Mesenchymal stem cell (in vitro differentiated cells and primary cell): ENCODE results near the gene SUMO2.
"Not testable (repeated sequence)": the region's sequence is repeated elsewhere in the genome, so short reads cannot be mapped to it uniquely, and the experiment has no call there.

ENCODE experiments used
- DNase-seq: peaks from one replicate; pipeline ENCODE4 v3.0.0-alpha.2; 2013
- H2AFZ ChIP-seq: one replicate; pipeline ENCODE4 v1.6.1; 2013; ENCODE audit warnings: low read depth, mild to moderate bottlenecking, control low read depth, inconsistent platforms, low read length, moderate library complexity
- H2AK5ac ChIP-seq: 2 replicates; pipeline ENCODE4 v1.6.1; 2013; ENCODE audit warnings: low read length, moderate library complexity, mild to moderate bottlenecking, inconsistent platforms; ENCODE audit not compliant: severe bottlenecking
- H2BK120ac ChIP-seq: one replicate; pipeline ENCODE4 v1.6.1; 2013; ENCODE audit warnings: low read depth, mild to moderate bottlenecking, inconsistent platforms, low read length, moderate library complexity
- H2BK12ac ChIP-seq, 2 experiments: one replicate each; pipeline ENCODE4 v1.6.1; 2013; ENCODE audit warnings: inconsistent platforms in 2 of 2, low read length in 2 of 2, mild to moderate bottlenecking in 2 of 2, moderate library complexity in 2 of 2, control low read depth in 1 of 2
- H2BK15ac ChIP-seq: one replicate; pipeline ENCODE4 v1.6.1; 2013; ENCODE audit warnings: mild to moderate bottlenecking, low read depth, inconsistent platforms; ENCODE audit not compliant: poor library complexity, severe bottlenecking
- H2BK5ac ChIP-seq: 2 replicates; pipeline ENCODE4 v1.6.1; 2013; ENCODE audit warnings: low read depth, mild to moderate bottlenecking, low read length, control low read depth, inconsistent platforms; ENCODE audit not compliant: poor library complexity, severe bottlenecking
- H3K14ac ChIP-seq, 2 experiments: one replicate each; pipeline ENCODE4 v1.6.1; 2013; ENCODE audit warnings: inconsistent platforms in 2 of 2, low read length in 2 of 2, control low read depth in 1 of 2, mild to moderate bottlenecking in 1 of 2, moderate library complexity in 1 of 2
- H3K18ac ChIP-seq, 2 experiments: one replicate each; pipeline ENCODE4 v1.6.1; 2013; ENCODE audit warnings: inconsistent platforms in 2 of 2, low read length in 2 of 2, control low read depth in 1 of 2, low read depth in 1 of 2, mild to moderate bottlenecking in 1 of 2
- H3K23ac ChIP-seq, 2 experiments: one replicate each; pipeline ENCODE4 v1.6.1; 2013; ENCODE audit warnings: inconsistent platforms in 2 of 2, low read length in 2 of 2, mild to moderate bottlenecking in 2 of 2, moderate library complexity in 2 of 2, control low read depth in 1 of 2
- H3K27ac ChIP-seq: 2 replicates; pipeline ENCODE4 v1.5.1; 2013; ENCODE audit warnings: mild to moderate bottlenecking, moderate library complexity, low read length, control low read depth, inconsistent platforms; ENCODE audit not compliant: poor library complexity, severe bottlenecking
- H3K27me3 ChIP-seq, 2 experiments: 2 replicates each; pipeline versions ENCODE4 v1.6.1 to v1.7.0; 2013; ENCODE audit warnings: low read length in 2 of 2, mild to moderate bottlenecking in 2 of 2, moderate library complexity in 2 of 2, control low read depth in 1 of 2, inconsistent platforms in 1 of 2; ENCODE audit not compliant: control insufficient read depth in 1 of 2, insufficient read depth in 1 of 2
- H3K36me3 ChIP-seq, 2 experiments: 2 replicates each; pipeline versions ENCODE4 v1.6.1 to v1.7.0; 2013; ENCODE audit warnings: low read length in 2 of 2, control low read depth in 1 of 2, inconsistent platforms in 1 of 2, low read depth in 1 of 2, mild to moderate bottlenecking in 1 of 2; ENCODE audit not compliant: insufficient read depth in 2 of 2, control insufficient read depth in 1 of 2
- H3K4ac ChIP-seq, 2 experiments: one replicate each; pipeline ENCODE4 v1.6.1; 2013; ENCODE audit warnings: inconsistent platforms in 2 of 2, low read length in 2 of 2, mild to moderate bottlenecking in 2 of 2, moderate library complexity in 2 of 2, control low read depth in 1 of 2, low read depth in 1 of 2
- H3K4me1 ChIP-seq: 2 replicates; pipeline ENCODE4 v1.6.1; 2013; ENCODE audit warnings: low read depth, low read length, control low read depth; ENCODE audit not compliant: control insufficient read depth, insufficient read depth
- H3K4me2 ChIP-seq: 2 replicates; pipeline ENCODE4 v1.6.1; 2013; ENCODE audit warnings: low read length, mild to moderate bottlenecking, inconsistent platforms; ENCODE audit not compliant: poor library complexity, severe bottlenecking
- H3K4me3 ChIP-seq, 2 experiments: 2 replicates each; pipeline versions ENCODE4 v1.5.1 to v1.7.0; 2013; ENCODE audit warnings: low read length in 2 of 2, mild to moderate bottlenecking in 2 of 2, control low read depth in 1 of 2, low read depth in 1 of 2; ENCODE audit not compliant: insufficient read depth in 1 of 2
- H3K79me1 ChIP-seq: replicated peaks from 2 replicates; pipeline ENCODE4 v1.6.1; 2013; ENCODE audit warnings: mild to moderate bottlenecking, control low read depth, low read length, inconsistent platforms; ENCODE audit not compliant: poor library complexity, severe bottlenecking
- H3K9ac ChIP-seq: 2 replicates; pipeline ENCODE4 v1.7.0; 2013; ENCODE audit warnings: mild to moderate bottlenecking, low read length, moderate library complexity
- H3K9me3 ChIP-seq: 2 replicates; pipeline ENCODE4 v1.7.0; 2013; ENCODE audit warnings: mild to moderate bottlenecking, low read length; ENCODE audit not compliant: control insufficient read depth
- H4K8ac ChIP-seq: one replicate; pipeline ENCODE4 v1.6.1; 2013; ENCODE audit warnings: inconsistent platforms, mild to moderate bottlenecking, low read length, moderate library complexity
- H4K91ac ChIP-seq: one replicate; pipeline ENCODE4 v1.6.1; 2013; ENCODE audit warnings: mild to moderate bottlenecking, low read length, inconsistent platforms
- WGBS: methylation state at CpG from one replicate; pipeline ENCODE4 v1.1.7; 2013; ENCODE audit warnings: mixed read lengths; 5-methylcytosine and 5-hydroxymethylcytosine counted together

The SUMO2 gene

GRCh38 chr17:75158480-75158879 lies 24.3 kb downstream of the SUMO2 start:
- H2AFZ ChIP-seq, H3K9ac ChIP-seq, H2AK5ac ChIP-seq, H3K4ac ChIP-seq, H4K8ac ChIP-seq, H3K23ac ChIP-seq, H2BK5ac ChIP-seq, H3K14ac ChIP-seq, H3K79me1 ChIP-seq, H3K9me3 ChIP-seq, H3K4me3 ChIP-seq, H3K4me1 ChIP-seq, H3K27ac ChIP-seq, H3K4me2 ChIP-seq, H2BK12ac ChIP-seq, H4K91ac ChIP-seq, H3K27me3 ChIP-seq, H2BK120ac ChIP-seq, H3K18ac ChIP-seq, H2BK15ac ChIP-seq: not testable (repeated sequence)
- peak; percentile 8 for DNase-seq
- H3K36me3 ChIP-seq, result peaks cover 14 to 37% of the 10 kb centered on the region in 2 experiments
- WGBS, result 90% methylated on average over 8 of the region's 8 CpGs

GRCh38 chr17:75155191-75155601 lies 27.6 kb downstream of the SUMO2 start:
- peak overlapping the region in 1 of 2 experiments; percentile 93 for H3K4me3 ChIP-seq
- H4K8ac ChIP-seq, result no peak overlapping the region
- 70% methylated on average over 1 of the region's 3 CpGs for WGBS
- peak; percentile 14 for DNase-seq
- H2BK5ac ChIP-seq, result no peak overlapping the region
- H2BK120ac ChIP-seq, result no peak overlapping the region
- peaks cover 2% of the 10 kb centered on the region for H3K4me1 ChIP-seq
- peaks cover 2% of the 10 kb centered on the region for H3K79me1 ChIP-seq
- no peak overlapping the region for H3K9ac ChIP-seq
- H2AK5ac ChIP-seq, result no peak overlapping the region
- no peak overlapping the region for H3K14ac ChIP-seq
- no peak overlapping the region for H2BK12ac ChIP-seq
- no peaks in the 10 kb centered on the region for H3K9me3 ChIP-seq
- H3K27ac ChIP-seq, result peak overlapping the region; percentile 17
- no peak overlapping the region for H3K4ac ChIP-seq
- H3K36me3 ChIP-seq, result peaks cover 4 to 21% of the 10 kb centered on the region in 2 experiments
- H3K18ac ChIP-seq, result no peak overlapping the region
- no peaks in the 10 kb centered on the region for H3K27me3 ChIP-seq
- no peak overlapping the region for H4K91ac ChIP-seq
- no peak overlapping the region for H2AFZ ChIP-seq
- no peak overlapping the region for H3K23ac ChIP-seq
- no peak overlapping the region for H2BK15ac ChIP-seq
- no peak overlapping the region for H3K4me2 ChIP-seq

- H3K36me3 ChIP-seq, result peaks cover 4 to 13% of the 10 kb centered on the region in 2 experiments
- H2BK15ac ChIP-seq, result no peak within 1 kb of the TSS
- no peaks in the 10 kb centered on the region for H3K27me3 ChIP-seq
- peak within 1 kb of the TSS; percentile 64 for H3K4me2 ChIP-seq
- peak within 1 kb of the TSS in 1 of 2 experiments; percentile 59 for H3K23ac ChIP-seq
- H2AFZ ChIP-seq, result peak within 1 kb of the TSS; percentile 75
- H2BK12ac ChIP-seq, result no peak within 1 kb of the TSS
- peak within 1 kb of the TSS; percentile 71 for H2BK5ac ChIP-seq
- H2BK120ac ChIP-seq, result peak within 1 kb of the TSS; percentile 6
- H3K9me3 ChIP-seq, result no peaks in the 10 kb centered on the region
- H3K27ac ChIP-seq, result peak within 1 kb of the TSS; percentile 56
- H4K91ac ChIP-seq, result peak within 1 kb of the TSS; percentile 34
- H2AK5ac ChIP-seq, result no peak within 1 kb of the TSS
- H3K18ac ChIP-seq, result peak within 1 kb of the TSS; percentile 73 to 94
- peak within 1 kb of the TSS; percentile 89 for H3K9ac ChIP-seq
- peak within 1 kb of the TSS in 1 of 2 experiments; percentile 46 for H3K14ac ChIP-seq
- 3% methylated on average over 58 of the region's 67 CpGs for WGBS
- H4K8ac ChIP-seq, result peak within 1 kb of the TSS; percentile 55
- H3K4ac ChIP-seq, result peak within 1 kb of the TSS; percentile 54 to 75
- peak within 1 kb of the TSS; percentile 85 to 93 for H3K4me3 ChIP-seq
- DNase-seq, result peak; percentile 99
- peaks cover 1% of the 10 kb centered on the region for H3K79me1 ChIP-seq
- peaks cover 2% of the 10 kb centered on the region for H3K4me1 ChIP-seq
Observed at GRCh38 chr17:75154195-75155106, 28.3 kb downstream of the SUMO2 start, which contains the start of gene JPT1. Gene JPT1 (minus strand): TSS chr17:75154512. CDS start chr17:75154397, 115 bp downstream.

DNA sequence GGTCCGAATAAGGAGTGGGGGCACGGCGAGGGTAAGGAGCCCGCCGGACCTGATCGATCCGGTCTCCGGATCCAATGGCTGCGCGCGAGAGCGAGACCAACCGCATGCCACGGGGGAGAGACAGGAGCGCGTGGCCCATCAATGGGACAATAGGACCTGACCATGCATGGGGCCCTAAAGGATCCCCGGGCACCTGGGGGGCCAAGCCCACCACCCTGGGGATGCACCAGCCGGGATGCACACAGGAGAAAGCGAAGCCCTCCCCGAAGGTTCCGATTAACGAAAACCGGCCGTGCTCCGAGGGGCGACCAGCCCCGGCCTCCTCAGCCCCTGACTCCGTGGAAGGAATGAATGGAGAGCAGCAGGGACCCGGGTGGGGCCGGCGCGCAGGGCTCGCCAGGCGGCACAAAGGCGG lies 29.0 kb downstream of the SUMO2 start:
- WGBS, result under 1% methylated on average over 32 of the region's 35 CpGs
- no peak overlapping the region for H2AK5ac ChIP-seq

More for the DNA sequence above, 29.0 kb downstream of the SUMO2 start:
- Histone ChIP-seq H3K4me2 (peak overlapping the region; percentile 57), H4K8ac (no peak overlapping the region), H2BK5ac (peak overlapping the region; percentile 71), H3K23ac (peak overlapping the region in 1 of 2 experiments; percentile 59), H3K4me3 (peak overlapping the region; percentile 85 to 93), H4K91ac (peak overlapping the region; percentile 34), H3K27ac (peak overlapping the region; percentile 50), H3K9ac (peak overlapping the region; percentile 89), H3K4ac (peak overlapping the region; percentile 54 to 66), H3K9me3 (no peaks in the 10 kb centered on the region), H3K4me1 (peaks cover 4% of the 10 kb centered on the region), H2BK12ac (no peak overlapping the region), H2BK120ac (peak overlapping the region; percentile 6), H3K27me3 (no peaks in the 10 kb centered on the region), H3K79me1 (no peaks in the 10 kb centered on the region), H2AFZ (peak overlapping the region; percentile 75), H3K36me3 (peaks cover 4 to 8% of the 10 kb centered on the region in 2 experiments), H3K18ac (peak overlapping the region; percentile 73 to 94), H2BK15ac (no peak overlapping the region), H3K14ac (peak overlapping the region in 1 of 2 experiments; percentile 46)
- DNase-seq, result peak; percentile 43
